Mesendoderm (in vitro differentiated cells): Measurements from ENCODE around the gene RCE1.

ENCODE experiments used
- DNase-seq: peaks from one replicate; pipeline ENCODE4 v3.0.0; 2013
- H2AK5ac ChIP-seq: 2 replicates; pipeline ENCODE4 v1.6.1; 2013; ENCODE audit warnings: low read length, inconsistent platforms
- H2BK120ac ChIP-seq: 2 replicates; pipeline ENCODE4 v1.6.1; 2013; ENCODE audit warnings: low read depth, mild to moderate bottlenecking, low read length, moderate library complexity, mixed read lengths
- H2BK15ac ChIP-seq: replicated peaks from 2 replicates; pipeline ENCODE4 v1.6.1; 2013; ENCODE audit warnings: low read depth, mild to moderate bottlenecking, moderate library complexity
- H2BK5ac ChIP-seq: 2 replicates; pipeline ENCODE4 v1.6.1; 2013; ENCODE audit warnings: low read length, inconsistent platforms
- H3K18ac ChIP-seq: 2 replicates; pipeline ENCODE4 v1.6.1; 2013; ENCODE audit warnings: mild to moderate bottlenecking, low read length, mixed read lengths
- H3K23ac ChIP-seq: one replicate; pipeline ENCODE4 v1.6.1; 2013; ENCODE audit warnings: low read length
- H3K27ac ChIP-seq: 2 replicates; pipeline ENCODE4 v1.5.1; 2013; ENCODE audit warnings: low read depth, mild to moderate bottlenecking, inconsistent platforms, low read length, moderate library complexity
- H3K27me3 ChIP-seq: 2 replicates; pipeline ENCODE4 v1.6.1; 2013; ENCODE audit warnings: low read length, control low read depth, mild to moderate bottlenecking, inconsistent platforms; ENCODE audit not compliant: insufficient read depth, poor library complexity
- H3K36me3 ChIP-seq: 2 replicates; pipeline ENCODE4 v1.6.1; 2013; ENCODE audit warnings: low read length, inconsistent platforms; ENCODE audit not compliant: control insufficient read depth, insufficient read depth
- H3K4ac ChIP-seq: one replicate; pipeline ENCODE4 v1.6.1; 2013; ENCODE audit warnings: low read depth, mild to moderate bottlenecking, low read length, moderate library complexity
- H3K4me1 ChIP-seq: 2 replicates; pipeline ENCODE4 v1.6.1; 2013; ENCODE audit warnings: low read depth, low read length, inconsistent platforms; ENCODE audit not compliant: control insufficient read depth
- H3K4me2 ChIP-seq: 2 replicates; pipeline ENCODE4 v1.6.1; 2013; ENCODE audit warnings: low read length
- H3K4me3 ChIP-seq: 2 replicates; pipeline ENCODE4 v1.5.1; 2013; ENCODE audit warnings: mild to moderate bottlenecking, low read length
- H3K56ac ChIP-seq: one replicate; pipeline ENCODE4 v1.6.1; 2013; ENCODE audit warnings: low read length
- H3K79me1 ChIP-seq: 2 replicates; pipeline ENCODE4 v1.6.1; 2013; ENCODE audit warnings: low read length, inconsistent platforms
- H3K79me2 ChIP-seq: 2 replicates; pipeline ENCODE4 v1.6.1; 2013; ENCODE audit warnings: mild to moderate bottlenecking, low read length; ENCODE audit not compliant: control insufficient read depth, insufficient read depth
- H3K9ac ChIP-seq: 2 replicates; pipeline ENCODE4 v1.6.1; 2013; ENCODE audit warnings: low read length, inconsistent platforms
- H4K5ac ChIP-seq: one replicate; pipeline ENCODE4 v1.6.1; 2013; ENCODE audit warnings: low read length
- H4K8ac ChIP-seq: one replicate; pipeline ENCODE4 v1.6.1; 2013; ENCODE audit warnings: low read depth, mild to moderate bottlenecking, control low read depth, low read length, moderate library complexity
- WGBS: extraction: QIAGEN DNeasy Blood & Tissue Kit; methylation state at CpG from one replicate; pipeline ENCODE4 v1.1.7; 2013; ENCODE audit warnings: low lambda C conversion rate, missing lambda C conversion rate; ENCODE audit not compliant: insufficient coverage; ENCODE audit errors: extremely low coverage; 5-methylcytosine and 5-hydroxymethylcytosine counted together

Gene RCE1

DNA sequence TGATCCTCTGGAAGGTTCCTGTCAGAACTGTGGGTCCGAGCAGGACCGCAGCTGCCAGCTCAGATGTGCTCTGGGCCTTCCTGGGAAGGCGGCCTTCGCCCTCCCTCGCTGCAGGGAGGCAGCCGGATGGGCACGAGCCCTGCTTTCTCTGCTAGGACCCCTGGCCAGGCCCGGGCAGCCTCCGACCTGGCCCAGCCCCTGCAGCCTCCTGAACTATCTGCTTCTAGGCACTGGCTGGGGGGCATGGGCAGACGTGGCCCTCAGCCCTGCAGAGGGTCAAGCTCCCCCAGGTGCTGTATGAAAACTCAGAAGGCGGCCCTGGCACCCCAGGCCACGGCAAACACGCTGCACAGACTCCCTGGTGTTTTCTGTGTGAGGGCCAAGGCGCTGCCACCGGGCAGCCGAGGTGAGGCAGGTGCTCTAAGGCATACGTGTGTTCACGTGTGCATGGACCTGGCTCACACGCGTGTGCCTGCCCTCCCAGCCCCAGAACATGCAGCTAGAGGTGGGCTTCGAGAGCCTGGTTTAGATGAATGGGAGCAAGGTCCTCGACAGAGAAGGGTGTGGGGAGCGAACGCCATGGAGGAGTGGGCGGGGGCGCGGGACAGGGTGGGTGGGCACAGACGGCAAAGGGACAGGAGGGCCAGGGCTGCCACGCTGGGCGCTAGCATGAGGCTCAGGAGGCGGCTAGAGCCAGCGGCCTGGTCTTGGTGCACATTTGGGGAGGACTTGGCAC lies 18.0 kb downstream of the RCE1 start:
- H3K4me2 ChIP-seq, result no peak overlapping the region
- no peak overlapping the region for H3K23ac ChIP-seq
- H3K4me3 ChIP-seq, result no peak overlapping the region
- H3K27me3 ChIP-seq, result no peaks in the 10 kb centered on the region
- no peak overlapping the region for H3K56ac ChIP-seq
- H2BK5ac ChIP-seq, result no peak overlapping the region
- no CpG with 5 or more reads among the region's 32 CpGs for WGBS
- no peak overlapping the region for H3K18ac ChIP-seq
- no peak overlapping the region for H2AK5ac ChIP-seq
- no peaks in the 10 kb centered on the region for H3K36me3 ChIP-seq
- no peak overlapping the region for H3K9ac ChIP-seq
- no peak overlapping the region for H3K27ac ChIP-seq
- H3K4ac ChIP-seq, result no peak overlapping the region
- peaks cover 5% of the 10 kb centered on the region for H3K79me2 ChIP-seq
- no peak for DNase-seq
- no peak overlapping the region for H2BK120ac ChIP-seq
- H4K5ac ChIP-seq, result no peak overlapping the region
- no peak overlapping the region for H2BK15ac ChIP-seq
- H3K79me1 ChIP-seq, result no peaks in the 10 kb centered on the region
- H3K4me1 ChIP-seq, result no peaks in the 10 kb centered on the region
- H4K8ac ChIP-seq, result no peak overlapping the region

GRCh38 chr11:66861774-66862558 lies 18.7 kb downstream of the RCE1 start:
- no peak for DNase-seq
- no CpG with 5 or more reads among the region's 30 CpGs for WGBS
- H3K4me3 ChIP-seq, result no peak overlapping the region

GRCh38 chr11:66862559-66863037 lies 19.4 kb downstream of the RCE1 start:
- no CpG with 5 or more reads among the region's 11 CpGs for WGBS
- no peak for DNase-seq
- Histone ChIP-seq H3K9ac (no peak overlapping the region), H2BK15ac (no peak overlapping the region), H3K27me3 (no peaks in the 10 kb centered on the region), H3K4ac (no peak overlapping the region), H2BK5ac (no peak overlapping the region), H3K27ac (no peak overlapping the region), H3K18ac (no peak overlapping the region), H3K23ac (no peak overlapping the region), H2AK5ac (no peak overlapping the region), H3K36me3 (no peaks in the 10 kb centered on the region), H3K4me1 (no peaks in the 10 kb centered on the region), H2BK120ac (no peak overlapping the region), H4K5ac (no peak overlapping the region), H3K79me2 (peaks cover 5% of the 10 kb centered on the region), H3K79me1 (no peaks in the 10 kb centered on the region), H3K4me2 (no peak overlapping the region), H4K8ac (no peak overlapping the region), H3K4me3 (no peak overlapping the region), H3K56ac (no peak overlapping the region)

More at GRCh38 chr11:66861774-66862558, 18.7 kb downstream of the RCE1 start:
- H3K18ac ChIP-seq, result no peak overlapping the region
- H3K27me3 ChIP-seq, result no peaks in the 10 kb centered on the region
- no peak overlapping the region for H3K4ac ChIP-seq
- no peak overlapping the region for H3K23ac ChIP-seq
- peaks cover 5% of the 10 kb centered on the region for H3K79me2 ChIP-seq
- no peaks in the 10 kb centered on the region for H3K79me1 ChIP-seq
- H3K56ac ChIP-seq, result no peak overlapping the region
- H3K27ac ChIP-seq, result no peak overlapping the region
- H3K4me1 ChIP-seq, result no peaks in the 10 kb centered on the region
- H4K5ac ChIP-seq, result no peak overlapping the region
- no peak overlapping the region for H2AK5ac ChIP-seq
- H3K4me2 ChIP-seq, result no peak overlapping the region
- H4K8ac ChIP-seq, result no peak overlapping the region
- H2BK120ac ChIP-seq, result no peak overlapping the region
- no peaks in the 10 kb centered on the region for H3K36me3 ChIP-seq
- no peak overlapping the region for H2BK15ac ChIP-seq
- H3K9ac ChIP-seq, result no peak overlapping the region
- H2BK5ac ChIP-seq, result no peak overlapping the region

DNA sequence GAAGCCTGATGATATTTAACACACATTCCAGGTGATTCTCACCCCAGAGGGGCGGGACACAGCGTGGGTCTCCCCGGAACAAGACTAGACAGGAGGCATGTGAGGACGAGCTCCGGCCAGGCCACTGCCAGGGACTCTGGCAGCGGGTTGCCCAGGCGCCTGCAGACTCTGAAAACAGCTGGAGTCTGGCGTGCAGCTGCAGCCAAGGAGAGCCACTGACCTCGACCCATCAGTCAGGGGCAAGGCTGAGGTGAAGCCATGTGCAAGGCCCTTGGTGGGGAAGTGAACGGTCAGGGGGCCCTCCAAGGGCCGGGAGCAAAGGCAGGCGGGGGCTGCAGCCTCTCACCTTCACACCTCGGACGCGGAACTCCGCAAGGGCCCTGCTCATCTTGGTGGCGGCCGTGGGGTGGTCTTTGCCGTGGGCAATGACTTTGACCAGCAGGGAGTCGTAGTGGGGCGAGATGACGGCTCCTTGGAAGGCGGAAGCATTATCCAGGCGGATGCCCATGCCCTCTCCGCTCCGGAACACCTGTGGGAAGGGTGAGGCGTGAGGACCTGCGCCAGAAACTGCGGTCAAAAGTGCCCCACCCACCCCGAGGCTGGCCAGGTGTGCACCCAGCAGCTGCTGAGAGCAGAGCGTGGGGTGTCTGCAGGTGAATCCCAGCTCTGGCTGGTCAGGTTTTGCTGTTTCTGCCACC lies 20.3 kb downstream of the RCE1 start:
- no peaks in the 10 kb centered on the region for H3K4me1 ChIP-seq
- no peak overlapping the region for H2AK5ac ChIP-seq
- H2BK5ac ChIP-seq, result no peak overlapping the region
- H3K4me3 ChIP-seq, result no peak overlapping the region
- H2BK120ac ChIP-seq, result no peak overlapping the region
- no peak overlapping the region for H4K5ac ChIP-seq
- no CpG with 5 or more reads among the region's 31 CpGs for WGBS
- H3K36me3 ChIP-seq, result no peaks in the 10 kb centered on the region
- H3K79me1 ChIP-seq, result no peaks in the 10 kb centered on the region
- no peak for DNase-seq
- H3K27ac ChIP-seq, result no peak overlapping the region
- H3K79me2 ChIP-seq, result no peaks in the 10 kb centered on the region
- H2BK15ac ChIP-seq, result no peak overlapping the region
- no peak overlapping the region for H3K18ac ChIP-seq
- H3K9ac ChIP-seq, result no peak overlapping the region
- no peaks in the 10 kb centered on the region for H3K27me3 ChIP-seq
- no peak overlapping the region for H3K56ac ChIP-seq
- H3K4ac ChIP-seq, result no peak overlapping the region
- no peak overlapping the region for H3K23ac ChIP-seq
- H4K8ac ChIP-seq, result no peak overlapping the region
- H3K4me2 ChIP-seq, result no peak overlapping the region

- no peaks in the 10 kb centered on the region for H3K79me1 ChIP-seq
- H3K36me3 ChIP-seq, result no peaks in the 10 kb centered on the region
- no peak overlapping the region for H2BK5ac ChIP-seq
- no peak overlapping the region for H3K4me2 ChIP-seq
- H2AK5ac ChIP-seq, result no peak overlapping the region
- no peak overlapping the region for H4K8ac ChIP-seq
- H3K18ac ChIP-seq, result no peak overlapping the region
- H3K79me2 ChIP-seq, result no peaks in the 10 kb centered on the region
- no peak for DNase-seq
- H3K4me3 ChIP-seq, result no peak overlapping the region
- no peak overlapping the region for H3K9ac ChIP-seq
- no peak overlapping the region for H2BK120ac ChIP-seq
- H2BK15ac ChIP-seq, result no peak overlapping the region
- H3K27ac ChIP-seq, result no peak overlapping the region
- no peak overlapping the region for H3K23ac ChIP-seq
- H3K4ac ChIP-seq, result no peak overlapping the region
- H3K27me3 ChIP-seq, result no peaks in the 10 kb centered on the region
- no peaks in the 10 kb centered on the region for H3K4me1 ChIP-seq
- H4K5ac ChIP-seq, result no peak overlapping the region
- no CpG with 5 or more reads among the region's 35 CpGs for WGBS
- H3K56ac ChIP-seq, result no peak overlapping the region
Observed at GRCh38 chr11:66864172-66864901, 21.1 kb downstream of the RCE1 start.
